A549 treated with GW870086 at 1 μM for 4 hours (cell line): ENCODE measurements around the gene UQCRC2. TPM values are rescaled to one million over a fixed set of nuclear protein-coding genes. Genes with fewer than 3 reads are reported as not detected.

ENCODE experiments used
- total RNA-seq: library from RNA; stranded (reverse); fragments of 200-300 nt; extraction: Qiagen RNA extraction; gene quantifications from 5 replicates; pipeline ENCODE4 v1.2.3, GENCODE V29; 2022; ENCODE audit warnings: low read depth

The UQCRC2 gene
- total RNA-seq, result 160 to 217 TPM (median 167 TPM) in 5 replicates

DNA sequence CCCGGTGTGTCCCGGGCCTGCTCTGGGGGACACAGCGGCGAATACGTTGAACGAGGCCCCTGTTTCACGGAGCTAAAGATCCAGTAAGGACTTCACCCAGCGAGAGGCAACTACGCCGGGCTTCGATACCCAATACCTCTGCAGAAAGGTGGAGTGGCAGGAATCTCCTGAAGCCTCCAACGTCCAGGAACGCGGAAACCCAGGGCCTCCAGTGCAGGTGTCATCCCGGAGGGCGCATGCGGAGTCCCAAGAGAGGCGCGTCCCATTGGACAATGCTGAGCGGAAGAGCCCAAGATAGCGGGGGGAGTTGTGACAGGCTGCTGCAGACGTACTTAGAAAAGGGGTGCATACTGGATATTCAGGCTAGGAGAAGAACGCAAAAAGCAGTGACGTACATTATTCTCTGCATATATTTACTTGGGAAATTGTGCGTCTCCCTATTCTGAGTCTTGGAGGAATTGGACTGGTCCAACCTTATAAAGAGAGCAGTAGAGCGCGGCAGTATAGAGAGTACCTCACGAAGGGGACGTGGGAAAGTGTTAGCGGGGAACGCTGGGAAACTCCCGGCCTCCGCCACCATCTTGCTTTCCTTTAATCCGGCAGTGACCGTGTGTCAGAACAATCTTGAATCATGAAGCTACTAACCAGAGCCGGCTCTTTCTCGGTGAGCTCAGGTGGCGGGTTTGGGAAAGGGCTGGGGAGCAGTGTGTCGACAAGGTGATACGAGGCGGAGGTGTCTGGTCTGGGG lies at the start of gene UQCRC2:
Gene UQCRC2 (plus strand): TSS at position 569 of the 748 bp plus-strand sequence. CDS start 63 bp downstream, at position 632.

DNA sequence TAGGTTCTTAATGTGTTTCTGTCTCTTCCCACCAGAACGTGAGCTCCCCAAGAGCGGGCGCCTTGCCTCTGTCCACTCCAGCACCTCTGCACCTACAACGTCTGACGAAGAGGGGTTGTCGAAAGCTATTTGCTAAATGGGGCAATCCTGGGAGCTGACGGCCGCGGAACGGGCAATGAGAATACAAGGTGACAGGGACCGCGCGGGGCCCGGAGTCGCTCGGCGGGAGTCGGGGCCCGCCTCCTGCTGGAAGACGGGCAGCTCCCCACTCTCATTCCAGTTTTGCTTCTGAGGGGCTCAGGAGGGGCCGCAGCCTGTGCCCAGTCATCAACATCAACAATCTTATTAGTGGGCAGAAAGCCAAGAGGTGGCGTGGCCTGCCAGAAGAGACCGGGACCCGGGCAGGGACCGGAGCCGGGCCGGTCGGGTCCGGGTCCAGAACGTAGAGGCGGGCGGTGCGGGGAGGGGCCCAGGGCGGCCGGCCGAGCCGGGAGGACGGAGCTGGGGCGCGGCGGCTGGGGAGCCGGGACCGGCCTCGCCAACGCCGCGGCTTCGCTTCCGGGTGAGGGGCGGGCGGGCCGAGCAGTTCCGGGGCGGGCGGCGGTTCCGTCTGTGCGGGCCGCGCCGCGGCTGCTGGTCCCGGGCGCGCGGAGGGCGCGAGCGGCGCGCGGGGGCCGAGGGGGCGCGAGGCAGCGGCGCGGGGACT lies 54.5 kb downstream of the UQCRC2 start, which contains the start of gene MOSMO:
Gene MOSMO (plus strand): TSS at position 603 of the 706 bp plus-strand sequence. CDS start 191 bp downstream, outside the sequence.

Other genes starting within 250 kb of the UQCRC2 start
- gene NPIPB4, start 95.6 kb upstream of the UQCRC2 start, total RNA-seq, result 24.6 to 27.4 TPM (median 25.2 TPM) in 5 replicates
- not detected in 5 replicates for gene PDZD9, start 47.8 kb downstream of the UQCRC2 start, total RNA-seq
- gene MOSMO, start 54.8 kb downstream of the UQCRC2 start, total RNA-seq, result 8.8 to 14.2 TPM (median 12.5 TPM) in 5 replicates
- 0.06 to 0.11 TPM in 2 of 5 replicates, not detected in the others for gene VWA3A, start 139.2 kb downstream of the UQCRC2 start, total RNA-seq
- not detected in 5 replicates for gene SDR42E2, start 209.1 kb downstream of the UQCRC2 start, total RNA-seq